ENCODE data around the gene PIANP.
"Not testable (repeated sequence)": the region's sequence is repeated elsewhere in the genome, so short reads cannot be mapped to it uniquely, and the experiment has no call there.

PIANP gene

GRCh38 chr12:6700646-6701051, at the start of gene PIANP:
TSS of gene PIANP (minus strand) at chr12:6700815. CDS start at chr12:6698061, 2,754 bp downstream.
- peak within 1 kb of the TSS; percentile 85 to 90 (median 85) for H3K4me3 Mint-ChIP-seq
- H3K9me3 Mint-ChIP-seq = no peaks in the 10 kb centered on the region
- peaks cover 55% of the 10 kb centered on the region for H3K27me3 Mint-ChIP-seq (ENCODE audit: low read depth)
- H3K36me3 Mint-ChIP-seq (ENCODE audit: low read depth) = no peaks in the 10 kb centered on the region
- no peak for TF ChIP-seq CTCF (IDR thresholded peaks at IDR 0.05; ENCODE audit: unreplicated experiment in 3 of 3)
- peak within 1 kb of the TSS; percentile 18 to 70 (median 50) for H3K27ac Mint-ChIP-seq
- peaks cover 8% of the 10 kb centered on the region for H3K4me1 Mint-ChIP-seq

GRCh38 chr12:6748761-6749160, 48.1 kb upstream of the PIANP start:
- peak overlapping the region in 2 of 3 experiments; percentile 46 to 62 for H3K4me3 Mint-ChIP-seq
- no peak for TF ChIP-seq CTCF (IDR thresholded peaks at IDR 0.05; ENCODE audit: unreplicated experiment in 3 of 3)
- no peak overlapping the region for H3K27ac Mint-ChIP-seq
- peaks cover 63% of the 10 kb centered on the region for H3K36me3 Mint-ChIP-seq (ENCODE audit: low read depth)
- no peaks in the 10 kb centered on the region for H3K27me3 Mint-ChIP-seq (ENCODE audit: low read depth)
- no peaks in the 10 kb centered on the region for H3K9me3 Mint-ChIP-seq
- peaks cover 15% of the 10 kb centered on the region for H3K4me1 Mint-ChIP-seq

- Mint-ChIP-seq H3K9me3 (no peaks in the 10 kb centered on the region), H3K36me3 (ENCODE audit: low read depth) (peaks cover 59% of the 10 kb centered on the region), H3K27ac (peak overlapping the region in 1 of 3 experiments; percentile 15), H3K4me1 (peaks cover 5% of the 10 kb centered on the region), H3K27me3 (ENCODE audit: low read depth) (no peaks in the 10 kb centered on the region), H3K4me3 (no peak overlapping the region)
- no peak for TF ChIP-seq CTCF (IDR thresholded peaks at IDR 0.05; ENCODE audit: unreplicated experiment in 3 of 3)
These were observed 46.6 kb upstream of the PIANP start for GRCh38 chr12:6747216-6747615.

GRCh38 chr12:6745741-6746525, 45.3 kb upstream of the PIANP start:
- no peak for TF ChIP-seq CTCF (IDR thresholded peaks at IDR 0.05; ENCODE audit: unreplicated experiment in 3 of 3)
- H3K27me3 Mint-ChIP-seq (ENCODE audit: low read depth) = no peaks in the 10 kb centered on the region

GRCh38 chr12:6743300-6743699, 42.7 kb upstream of the PIANP start:
- not testable (repeated sequence) for H3K4me3 Mint-ChIP-seq; H3K9me3 Mint-ChIP-seq; H3K27ac Mint-ChIP-seq; H3K4me1 Mint-ChIP-seq; H3K27me3 Mint-ChIP-seq (ENCODE audit: low read depth)
- H3K36me3 Mint-ChIP-seq (ENCODE audit: low read depth) = peaks cover 26% of the 10 kb centered on the region

More at GRCh38 chr12:6745741-6746525, 45.3 kb upstream of the PIANP start:
- no peak overlapping the region for H3K4me3 Mint-ChIP-seq
- H3K9me3 Mint-ChIP-seq = no peaks in the 10 kb centered on the region
- peaks cover 46% of the 10 kb centered on the region for H3K36me3 Mint-ChIP-seq (ENCODE audit: low read depth)
- H3K4me1 Mint-ChIP-seq = no peaks in the 10 kb centered on the region
- no peak overlapping the region for H3K27ac Mint-ChIP-seq

- TF ChIP-seq CTCF (IDR thresholded peaks at IDR 0.05; ENCODE audit: unreplicated experiment in 3 of 3) = no peak
- H3K4me3 Mint-ChIP-seq = no peak overlapping the region
- no peaks in the 10 kb centered on the region for H3K4me1 Mint-ChIP-seq
- H3K27ac Mint-ChIP-seq = no peak overlapping the region
- peaks cover 21% of the 10 kb centered on the region for H3K36me3 Mint-ChIP-seq (ENCODE audit: low read depth)
- no peaks in the 10 kb centered on the region for H3K9me3 Mint-ChIP-seq
- H3K27me3 Mint-ChIP-seq (ENCODE audit: low read depth) = no peaks in the 10 kb centered on the region
These were observed 42.2 kb upstream of the PIANP start for GRCh38 chr12:6742834-6743233.

GRCh38 chr12:6742080-6742479, 41.5 kb upstream of the PIANP start:
- not testable (repeated sequence) for H3K9me3 Mint-ChIP-seq; H3K4me3 Mint-ChIP-seq; H3K27me3 Mint-ChIP-seq (ENCODE audit: low read depth); H3K4me1 Mint-ChIP-seq
- peaks cover 13% of the 10 kb centered on the region for H3K36me3 Mint-ChIP-seq (ENCODE audit: low read depth)
- peak overlapping the region in 1 of 3 experiments; percentile 27 for H3K27ac Mint-ChIP-seq

All from nephron (organoid).